Retinal pigment epithelial cell (primary cell): ENCODE data around the gene RAB40AL.
"Not testable (repeated sequence)": the region's sequence is repeated elsewhere in the genome, so short reads cannot be mapped to it uniquely, and the experiment has no call there.

ENCODE experiments used
- DNase-seq: peaks from one replicate; pipeline ENCODE4 v3.0.0-alpha.2; 2010; ENCODE audit warnings: low read depth
- H3K4me3 ChIP-seq: 2 replicates; pipeline ENCODE4 v1.5.1; 2011; ENCODE audit warnings: mild to moderate bottlenecking, low read length, control low read depth, moderate library complexity
- TF ChIP-seq, protein P1 (sequence below): conservative IDR thresholded peaks from 2 replicates; pipeline ENCODE4 v1.5.1; 2011; ENCODE audit warnings: low read depth, low read length, control low read depth, inconsistent platforms

Gene RAB40AL

DNA sequence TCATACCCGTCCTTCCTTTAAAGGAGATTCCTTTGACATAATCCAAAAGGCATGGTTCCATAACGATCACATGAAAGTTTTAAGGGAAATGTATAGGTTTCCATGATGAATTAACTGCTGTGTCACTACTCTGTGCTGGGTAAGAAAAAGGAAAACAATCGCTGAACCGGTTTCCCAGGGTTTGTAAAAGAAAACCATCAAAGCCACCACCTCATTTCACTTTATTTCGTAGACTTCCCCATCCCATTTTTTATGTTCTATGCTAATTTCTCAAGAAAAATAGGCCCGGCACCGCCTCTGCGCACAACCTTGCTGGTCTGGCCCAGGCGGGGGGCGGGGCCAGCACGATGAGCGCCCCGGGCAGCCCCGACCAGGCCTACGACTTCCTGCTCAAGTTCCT lies at the start of gene RAB40AL:
Gene RAB40AL (plus strand): TSS at position 301 of the 400 bp plus-strand sequence. CDS start 47 bp downstream, at position 348.
- not testable (repeated sequence) for DNase-seq

DNA sequence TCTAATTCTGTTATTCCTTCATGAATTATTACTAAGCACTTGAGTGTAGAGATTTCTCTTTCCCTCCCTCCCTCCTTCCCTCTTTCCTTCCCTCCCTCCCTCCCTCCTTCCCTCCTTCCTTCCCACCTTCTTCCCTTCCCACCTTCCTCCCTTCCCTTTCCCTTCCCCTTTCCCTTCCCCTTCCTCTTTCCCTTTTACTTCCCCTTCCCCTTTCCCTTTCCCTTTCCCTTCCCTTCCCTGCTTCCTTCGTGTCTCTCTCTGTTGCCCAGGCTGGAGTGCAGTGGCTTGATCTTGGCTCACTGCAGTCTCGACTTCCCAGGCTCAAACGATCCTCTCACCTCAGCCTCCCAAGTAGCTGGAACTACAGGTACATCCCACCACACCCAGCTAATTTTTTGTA lies 49.4 kb upstream of the RAB40AL start:
- TF ChIP-seq, protein P1, sequence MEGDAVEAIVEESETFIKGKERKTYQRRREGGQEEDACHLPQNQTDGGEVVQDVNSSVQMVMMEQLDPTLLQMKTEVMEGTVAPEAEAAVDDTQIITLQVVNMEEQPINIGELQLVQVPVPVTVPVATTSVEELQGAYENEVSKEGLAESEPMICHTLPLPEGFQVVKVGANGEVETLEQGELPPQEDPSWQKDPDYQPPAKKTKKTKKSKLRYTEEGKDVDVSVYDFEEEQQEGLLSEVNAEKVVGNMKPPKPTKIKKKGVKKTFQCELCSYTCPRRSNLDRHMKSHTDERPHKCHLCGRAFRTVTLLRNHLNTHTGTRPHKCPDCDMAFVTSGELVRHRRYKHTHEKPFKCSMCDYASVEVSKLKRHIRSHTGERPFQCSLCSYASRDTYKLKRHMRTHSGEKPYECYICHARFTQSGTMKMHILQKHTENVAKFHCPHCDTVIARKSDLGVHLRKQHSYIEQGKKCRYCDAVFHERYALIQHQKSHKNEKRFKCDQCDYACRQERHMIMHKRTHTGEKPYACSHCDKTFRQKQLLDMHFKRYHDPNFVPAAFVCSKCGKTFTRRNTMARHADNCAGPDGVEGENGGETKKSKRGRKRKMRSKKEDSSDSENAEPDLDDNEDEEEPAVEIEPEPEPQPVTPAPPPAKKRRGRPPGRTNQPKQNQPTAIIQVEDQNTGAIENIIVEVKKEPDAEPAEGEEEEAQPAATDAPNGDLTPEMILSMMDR, result no peak
- no peak for DNase-seq
- no peak overlapping the region for H3K4me3 ChIP-seq

More for the DNA sequence above, at the start of gene RAB40AL:
- not testable (repeated sequence) for H3K4me3 ChIP-seq

DNA sequence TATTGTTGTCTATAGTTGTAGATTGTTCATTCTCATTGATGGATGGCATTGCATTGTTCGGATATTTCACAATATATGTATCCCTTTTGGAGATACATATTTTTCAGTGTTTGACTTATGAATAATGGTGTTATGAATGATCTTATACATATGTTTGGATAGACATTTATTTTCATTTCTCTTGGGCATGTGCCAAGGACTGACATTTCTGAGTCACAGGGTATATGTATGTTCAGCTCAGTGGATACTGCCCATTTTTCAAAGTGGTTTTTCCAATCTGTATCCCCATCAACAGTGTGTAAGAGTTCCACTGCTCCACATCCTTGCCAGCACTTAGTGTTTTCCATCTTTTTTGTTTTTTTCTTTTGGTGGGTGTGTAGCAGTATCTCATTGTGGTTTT lies 45.0 kb upstream of the RAB40AL start:
- no peak overlapping the region for H3K4me3 ChIP-seq

DNA sequence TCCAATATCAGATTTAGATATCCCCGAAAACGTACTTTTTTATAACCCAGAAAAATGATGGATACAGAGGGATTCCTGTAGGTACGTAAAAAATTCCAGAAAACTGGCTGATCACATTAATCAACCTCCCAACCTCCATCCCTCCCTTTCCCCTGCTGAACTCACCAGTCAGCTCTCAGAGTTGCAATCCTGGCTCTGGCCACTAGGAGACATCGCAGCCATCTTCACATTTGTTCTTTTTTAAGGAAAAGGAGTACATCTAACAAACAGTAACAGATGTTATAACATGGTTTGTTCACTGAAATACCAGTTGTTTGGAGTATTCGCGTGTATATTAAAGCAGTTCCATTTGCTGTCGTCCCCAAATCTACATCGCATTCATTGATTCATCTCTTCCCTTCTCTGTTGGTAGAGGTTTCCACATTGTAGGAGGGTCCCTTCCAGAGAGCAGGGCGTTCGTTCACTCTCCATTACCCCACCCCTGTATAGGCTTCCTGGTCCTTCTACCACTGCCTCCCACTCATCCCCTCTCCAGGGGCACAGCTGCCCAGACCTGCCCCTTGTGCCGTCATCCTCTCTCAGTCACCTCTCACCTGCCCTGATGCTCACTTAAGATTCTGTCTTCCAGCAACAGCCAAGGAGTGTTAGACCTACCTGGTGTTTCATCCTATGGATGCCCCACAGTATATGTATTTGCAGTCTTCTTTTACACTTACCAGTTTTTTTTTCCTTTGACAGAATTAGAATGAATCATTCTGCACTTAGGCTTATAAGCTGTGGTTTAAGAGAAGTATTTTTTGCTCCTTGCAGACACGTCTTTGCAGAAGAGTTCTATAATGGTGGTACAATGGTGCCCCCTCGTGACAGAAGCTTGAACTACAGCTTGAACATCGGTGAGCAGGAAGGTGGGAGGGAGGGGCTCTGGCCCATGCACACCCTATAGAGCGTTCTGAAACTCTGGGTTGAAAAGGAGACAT lies 36.8 kb upstream of the RAB40AL start:
- DNase-seq, result peak; percentile 28
- TF ChIP-seq, protein P1, result peak; percentile 74
- H3K4me3 ChIP-seq, result no peak overlapping the region

More for the DNA sequence above, 45.0 kb upstream of the RAB40AL start:
- TF ChIP-seq, protein P1, result no peak
- no peak for DNase-seq

DNA sequence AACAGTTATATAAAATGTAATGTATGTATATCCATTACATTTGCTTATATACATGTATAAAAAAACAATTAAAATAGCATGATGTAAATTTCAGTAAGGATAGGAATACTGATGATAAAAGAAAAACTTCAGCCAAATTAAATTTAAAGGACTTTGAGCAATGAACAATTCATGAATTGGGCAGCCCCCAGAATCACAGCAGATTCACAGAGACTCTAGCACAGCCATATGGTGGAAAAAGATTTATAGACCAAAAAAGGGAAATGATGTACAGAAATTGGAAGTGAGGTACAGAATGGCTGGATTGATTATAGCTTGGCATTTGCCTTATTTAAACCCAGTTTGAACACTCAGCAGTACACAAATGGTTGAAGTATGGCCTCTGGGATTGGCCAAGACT lies 34.7 kb upstream of the RAB40AL start:
- TF ChIP-seq, protein P1, result no peak
- DNase-seq, result no peak
- H3K4me3 ChIP-seq, result no peak overlapping the region

DNA sequence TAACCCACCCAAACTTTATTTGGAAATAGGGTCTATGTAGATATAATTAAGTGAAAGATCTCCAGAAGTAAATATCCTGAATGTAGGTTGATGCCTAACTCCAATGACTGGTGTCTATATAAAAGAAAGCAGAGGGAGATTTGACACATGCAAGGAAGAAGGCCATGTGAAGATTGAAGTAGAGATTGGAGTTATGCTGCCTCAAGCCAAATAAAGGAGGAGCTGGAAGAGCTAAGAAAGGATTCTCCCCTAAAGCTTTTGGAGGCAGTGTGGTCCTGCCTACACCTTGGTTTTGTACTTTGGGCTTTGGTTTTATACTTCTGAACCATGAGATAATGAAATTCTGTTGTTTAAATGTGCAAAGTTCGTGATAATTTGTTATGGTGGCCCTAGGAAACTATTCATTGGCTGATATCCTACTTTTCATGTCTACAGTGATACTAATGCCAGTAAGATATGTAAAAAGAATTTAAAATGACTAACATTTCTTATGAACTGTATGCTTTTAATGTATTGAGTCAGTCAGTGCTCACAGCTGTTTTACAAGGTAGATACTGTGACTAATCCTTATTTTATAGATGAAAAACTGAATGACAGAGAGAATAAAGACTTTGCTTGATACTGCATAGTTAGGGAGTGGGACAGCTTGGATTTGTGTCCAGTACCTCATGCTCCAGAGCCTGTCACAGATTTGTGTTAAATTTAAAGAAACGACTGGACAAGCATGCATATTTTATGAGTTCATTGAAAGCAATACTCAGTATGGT lies 5.9 kb upstream of the RAB40AL start:
- DNase-seq, result no peak

GRCh38 chrX:102934624-102935023 lies 2.4 kb upstream of the RAB40AL start:
- DNase-seq, result no peak
- TF ChIP-seq, protein P1, result peak; percentile 72
- H3K4me3 ChIP-seq, result no peak overlapping the region

More for the DNA sequence above, 5.9 kb upstream of the RAB40AL start:
- no peak overlapping the region for H3K4me3 ChIP-seq
- TF ChIP-seq, protein P1, result no peak
